HepG2 (cell line): Measurements from ENCODE around the gene MPG. TPM values are rescaled to one million over a fixed set of nuclear protein-coding genes. Genes with fewer than 3 reads are reported as not detected.

Source experiments
- AKAP8 ChIP-seq: sonication (generic); formaldehyde crosslinking; IDR thresholded peaks from 2 replicates; pipeline ENCODE4 v1.5.1; 2020; ENCODE audit warnings: mild to moderate bottlenecking, missing genetic modification reagents
- EED ChIP-seq: sonication (generic); formaldehyde crosslinking; IDR thresholded peaks from 2 replicates; pipeline ENCODE4 v1.5.0; 2020; ENCODE audit warnings: mild to moderate bottlenecking, missing genetic modification reagents
- HDAC1 ChIP-seq: sonication (generic); formaldehyde crosslinking; IDR thresholded peaks from 2 replicates; pipeline ENCODE4 v1.5.1; 2020; ENCODE audit warnings: mild to moderate bottlenecking, missing genetic modification reagents
- IKZF4 ChIP-seq: sonication (generic); formaldehyde crosslinking; IDR thresholded peaks from 2 replicates; pipeline ENCODE4 v1.5.1; 2020; ENCODE audit warnings: borderline replicate concordance, mild to moderate bottlenecking, low read depth, missing genetic modification reagents; ENCODE audit errors: not compliant biosample characterization
- KDM2A ChIP-seq: sonication (generic); formaldehyde crosslinking; IDR thresholded peaks from 2 replicates; pipeline ENCODE4 v1.4.0; 2020; ENCODE audit warnings: low read depth, missing genetic modification reagents, borderline replicate concordance
- KLF13 ChIP-seq: sonication (generic); formaldehyde crosslinking; IDR thresholded peaks from 2 replicates; pipeline ENCODE4 v1.4.0; 2020; ENCODE audit warnings: mild to moderate bottlenecking, missing genetic modification reagents
- MAZ ChIP-seq, 2 experiments: sonication (generic) in 1 of 2; formaldehyde crosslinking in 1 of 2; IDR thresholded peaks; 2 replicates each; pipeline versions ENCODE4 v1.5.0 to v1.6.1; 2012 to 2020; ENCODE audit warnings: low read depth in 2 of 2, mild to moderate bottlenecking in 2 of 2, borderline replicate concordance in 1 of 2, improper control_type of control experiment in 1 of 2, low read length in 1 of 2, missing genetic modification reagents in 1 of 2, moderate library complexity in 1 of 2
- MEIS1 ChIP-seq: sonication (generic); formaldehyde crosslinking; IDR thresholded peaks from 2 replicates; pipeline ENCODE4 v1.9.0; 2021; ENCODE audit warnings: mild to moderate bottlenecking, missing genetic modification reagents, moderate library complexity, borderline replicate concordance
- NFIC ChIP-seq: IDR thresholded peaks from 2 replicates; pipeline ENCODE4 v1.6.1; 2012; ENCODE audit warnings: mild to moderate bottlenecking, low read length, inconsistent platforms
- TCF7 ChIP-seq: sonication (generic); IDR thresholded peaks from 2 replicates; pipeline ENCODE4 v1.6.1; 2016; ENCODE audit warnings: antibody characterized with exemption, low read depth
- ZBTB21 ChIP-seq: sonication (generic); formaldehyde crosslinking; IDR thresholded peaks from 2 replicates; pipeline ENCODE4 v1.4.0; 2020; ENCODE audit warnings: missing genetic modification reagents
- ZIK1 ChIP-seq: sonication (generic); formaldehyde crosslinking; IDR thresholded peaks from 2 replicates; pipeline ENCODE4 v1.5.0; 2020; ENCODE audit warnings: mild to moderate bottlenecking, low read depth, missing genetic modification reagents, borderline replicate concordance
- ZNF260 ChIP-seq: sonication (generic); formaldehyde crosslinking; IDR thresholded peaks from 2 replicates; pipeline ENCODE4 v1.4.0; 2020; ENCODE audit warnings: missing genetic modification reagents, low read depth, mild to moderate bottlenecking, borderline replicate concordance
- ZNF30 ChIP-seq: sonication (generic); formaldehyde crosslinking; IDR thresholded peaks from 2 replicates; pipeline ENCODE4 v1.5.0; 2020; ENCODE audit warnings: mild to moderate bottlenecking, missing genetic modification reagents
- ZNF530 ChIP-seq: sonication (generic); formaldehyde crosslinking; IDR thresholded peaks from 2 replicates; pipeline ENCODE4 v1.5.0; 2020; ENCODE audit warnings: low read depth, mild to moderate bottlenecking, missing genetic modification reagents
- ZNF678 ChIP-seq: sonication (generic); formaldehyde crosslinking; IDR thresholded peaks from 2 replicates; pipeline ENCODE4 v1.4.0; 2020; ENCODE audit warnings: mild to moderate bottlenecking, missing genetic modification reagents
- polyA plus RNA-seq, 8 experiments: library from polyadenylated mRNA; depleted of rRNA in 3 of 8; stranded (reverse) in 7 of 8; unstranded in 1 of 8; fragments of >200 nt; fragmentation: Illumina TruSeq in 4 of 8; extraction: Trizol in 4 of 8; gene quantifications; 2 replicates each; pipeline versions ENCODE4 v1.2.1 to v1.2.3, GENCODE V29; 2011 to 2016; ENCODE audit warnings: low read depth in 4 of 8, missing spikeins in 1 of 8, mixed read lengths in 1 of 8; ENCODE audit not compliant: insufficient read depth in 1 of 8
- total RNA-seq, 5 experiments: library from RNA; depleted of rRNA; stranded (reverse); fragments of >200 nt; fragmentation: Illumina TruSeq; extraction: Trizol; gene quantifications; 2 replicates each; pipeline ENCODE4 v1.2.3, GENCODE V29; 2016; ENCODE audit warnings: low read depth in 1 of 5
- TF ChIP-seq, protein P1 (sequence below): sonication (generic); formaldehyde crosslinking; IDR thresholded peaks from 2 replicates; pipeline ENCODE4 v1.5.0; 2020; ENCODE audit warnings: missing genetic modification reagents
- TF ChIP-seq, protein P2 (sequence below): sonication (generic); formaldehyde crosslinking; IDR thresholded peaks from 2 replicates; pipeline ENCODE4 v1.4.0; 2020; ENCODE audit warnings: mild to moderate bottlenecking, missing genetic modification reagents
- TF ChIP-seq, protein P3 (sequence below): sonication (generic); formaldehyde crosslinking; IDR thresholded peaks from 2 replicates; pipeline ENCODE4 v1.4.0; 2020; ENCODE audit warnings: missing genetic modification reagents
- TF ChIP-seq, protein P4 (sequence below): IDR thresholded peaks from 2 replicates; pipeline ENCODE4 v1.6.1; 2016; ENCODE audit warnings: missing compliant biosample characterization, missing genetic modification reagents, borderline replicate concordance
- TF ChIP-seq, protein P5 (sequence below): sonication (generic); formaldehyde crosslinking; IDR thresholded peaks from 2 replicates; pipeline ENCODE4 v1.4.0; 2020; ENCODE audit warnings: missing genetic modification reagents; ENCODE audit errors: not compliant biosample characterization

Gene MPG
- total and polyA plus RNA-seq, 2 of the 13 experiments (the other 11 are each of a cell fraction or from before 2014, with no cell fraction given) = 59.1 to 62.5 TPM

DNA sequence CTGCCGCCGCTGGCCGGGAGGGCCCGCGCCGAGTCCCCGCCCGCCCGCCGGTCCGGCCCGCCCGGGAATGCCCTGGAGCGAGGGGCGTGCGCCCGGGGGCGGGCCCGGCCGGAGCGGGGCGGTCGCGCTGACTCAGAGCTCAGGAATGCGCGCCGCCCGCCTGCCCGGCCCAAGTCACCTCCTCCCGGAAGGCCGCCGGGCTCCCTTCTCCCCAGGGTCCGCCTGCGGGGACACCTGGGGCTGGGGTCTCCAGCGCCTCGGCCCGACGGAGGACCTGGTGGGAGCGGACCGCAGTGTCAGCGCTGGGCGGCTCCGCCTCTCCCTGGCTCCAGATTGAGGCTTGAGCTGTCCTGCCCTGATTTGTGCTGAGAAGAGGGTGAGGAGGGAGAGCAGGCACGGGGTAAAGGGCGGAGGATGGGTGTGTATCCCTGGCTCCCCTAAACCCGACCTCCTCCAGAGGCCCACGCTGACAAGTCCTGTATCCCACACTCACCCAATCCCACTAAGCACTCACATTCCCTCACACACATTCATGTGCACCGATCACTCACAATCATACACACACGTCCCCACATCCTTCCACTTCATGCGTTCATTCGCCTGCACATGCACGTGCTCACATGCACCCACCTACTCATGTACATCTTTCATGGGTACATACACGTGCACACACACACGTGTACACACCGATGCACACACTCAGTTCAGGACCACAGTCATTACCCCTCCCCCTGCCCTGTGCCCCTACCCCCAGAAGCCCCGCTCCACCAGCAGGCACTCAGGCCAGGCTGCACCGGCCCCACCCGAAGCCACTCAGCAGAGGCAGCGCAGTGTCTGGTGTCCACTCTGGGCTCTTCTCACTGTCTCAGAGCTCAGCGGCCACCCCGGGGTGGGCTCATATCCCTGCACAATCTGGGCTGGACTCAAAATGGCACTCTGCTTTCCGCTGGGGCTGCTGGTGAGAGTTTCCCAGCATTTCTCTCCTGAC lies 5.2 kb upstream of the MPG start, which contains the start of gene RHBDF1 (continued):
- TF ChIP-seq, protein P1, sequence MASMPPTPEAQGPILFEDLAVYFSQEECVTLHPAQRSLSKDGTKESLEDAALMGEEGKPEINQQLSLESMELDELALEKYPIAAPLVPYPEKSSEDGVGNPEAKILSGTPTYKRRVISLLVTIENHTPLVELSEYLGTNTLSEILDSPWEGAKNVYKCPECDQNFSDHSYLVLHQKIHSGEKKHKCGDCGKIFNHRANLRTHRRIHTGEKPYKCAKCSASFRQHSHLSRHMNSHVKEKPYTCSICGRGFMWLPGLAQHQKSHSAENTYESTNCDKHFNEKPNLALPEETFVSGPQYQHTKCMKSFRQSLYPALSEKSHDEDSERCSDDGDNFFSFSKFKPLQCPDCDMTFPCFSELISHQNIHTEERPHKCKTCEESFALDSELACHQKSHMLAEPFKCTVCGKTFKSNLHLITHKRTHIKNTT (CRISPR knock-in tag) = no peak
- TF ChIP-seq ZNF260 (CRISPR knock-in tag) = no peak
- no peak for TF ChIP-seq ZNF678 (CRISPR knock-in tag)
- no peak for TF ChIP-seq ZNF30 (CRISPR knock-in tag)
- TF ChIP-seq, protein P2, sequence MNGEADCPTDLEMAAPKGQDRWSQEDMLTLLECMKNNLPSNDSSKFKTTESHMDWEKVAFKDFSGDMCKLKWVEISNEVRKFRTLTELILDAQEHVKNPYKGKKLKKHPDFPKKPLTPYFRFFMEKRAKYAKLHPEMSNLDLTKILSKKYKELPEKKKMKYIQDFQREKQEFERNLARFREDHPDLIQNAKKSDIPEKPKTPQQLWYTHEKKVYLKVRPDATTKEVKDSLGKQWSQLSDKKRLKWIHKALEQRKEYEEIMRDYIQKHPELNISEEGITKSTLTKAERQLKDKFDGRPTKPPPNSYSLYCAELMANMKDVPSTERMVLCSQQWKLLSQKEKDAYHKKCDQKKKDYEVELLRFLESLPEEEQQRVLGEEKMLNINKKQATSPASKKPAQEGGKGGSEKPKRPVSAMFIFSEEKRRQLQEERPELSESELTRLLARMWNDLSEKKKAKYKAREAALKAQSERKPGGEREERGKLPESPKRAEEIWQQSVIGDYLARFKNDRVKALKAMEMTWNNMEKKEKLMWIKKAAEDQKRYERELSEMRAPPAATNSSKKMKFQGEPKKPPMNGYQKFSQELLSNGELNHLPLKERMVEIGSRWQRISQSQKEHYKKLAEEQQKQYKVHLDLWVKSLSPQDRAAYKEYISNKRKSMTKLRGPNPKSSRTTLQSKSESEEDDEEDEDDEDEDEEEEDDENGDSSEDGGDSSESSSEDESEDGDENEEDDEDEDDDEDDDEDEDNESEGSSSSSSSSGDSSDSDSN (CRISPR knock-in tag) = no peak
- TF ChIP-seq, protein P3, sequence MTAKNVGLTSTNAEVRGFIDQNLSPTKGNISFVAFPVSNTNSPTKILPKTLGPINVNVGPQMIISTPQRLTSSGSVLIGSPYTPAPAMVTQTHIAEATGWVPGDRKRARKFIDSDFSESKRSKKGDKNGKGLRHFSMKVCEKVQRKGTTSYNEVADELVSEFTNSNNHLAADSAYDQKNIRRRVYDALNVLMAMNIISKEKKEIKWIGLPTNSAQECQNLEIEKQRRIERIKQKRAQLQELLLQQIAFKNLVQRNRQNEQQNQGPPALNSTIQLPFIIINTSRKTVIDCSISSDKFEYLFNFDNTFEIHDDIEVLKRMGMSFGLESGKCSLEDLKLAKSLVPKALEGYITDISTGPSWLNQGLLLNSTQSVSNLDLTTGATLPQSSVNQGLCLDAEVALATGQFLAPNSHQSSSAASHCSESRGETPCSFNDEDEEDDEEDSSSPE = peak; percentile 30; the same call in 1 of the 2 replicates
- TF ChIP-seq MAZ (IDR thresholded peaks at IDR 0.05; ENCODE audit: borderline replicate concordance, low read depth, low read length) = peak; percentile 69; the same call in 1 of the 2 replicates
- no peak for TF ChIP-seq MAZ (CRISPR knock-in tag; IDR thresholded peaks at IDR 0.05; ENCODE audit: low read depth)
- no peak for TF ChIP-seq ZNF530 (CRISPR knock-in tag)
- TF ChIP-seq EED (CRISPR knock-in tag) = no peak
- peak; percentile 46; the same call in 1 of the 2 replicates for TF ChIP-seq HDAC1 (CRISPR knock-in tag)
- TF ChIP-seq TCF7 = no peak
- 0 out of 2 replicates have a peak, but pooled peaks have one; percentile 40 for TF ChIP-seq KLF13 (CRISPR knock-in tag)
- TF ChIP-seq NFIC = no peak
- no peak for TF ChIP-seq MEIS1 (CRISPR knock-in tag)
- TF ChIP-seq, protein P4, sequence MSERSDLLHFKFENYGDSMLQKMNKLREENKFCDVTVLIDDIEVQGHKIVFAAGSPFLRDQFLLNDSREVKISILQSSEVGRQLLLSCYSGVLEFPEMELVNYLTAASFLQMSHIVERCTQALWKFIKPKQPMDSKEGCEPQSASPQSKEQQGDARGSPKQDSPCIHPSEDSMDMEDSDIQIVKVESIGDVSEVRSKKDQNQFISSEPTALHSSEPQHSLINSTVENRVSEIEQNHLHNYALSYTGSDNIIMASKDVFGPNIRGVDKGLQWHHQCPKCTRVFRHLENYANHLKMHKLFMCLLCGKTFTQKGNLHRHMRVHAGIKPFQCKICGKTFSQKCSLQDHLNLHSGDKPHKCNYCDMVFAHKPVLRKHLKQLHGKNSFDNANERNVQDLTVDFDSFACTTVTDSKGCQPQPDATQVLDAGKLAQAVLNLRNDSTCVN (CRISPR knock-in tag) = no peak
- no peak for TF ChIP-seq ZBTB21 (CRISPR knock-in tag)
- TF ChIP-seq, protein P5, sequence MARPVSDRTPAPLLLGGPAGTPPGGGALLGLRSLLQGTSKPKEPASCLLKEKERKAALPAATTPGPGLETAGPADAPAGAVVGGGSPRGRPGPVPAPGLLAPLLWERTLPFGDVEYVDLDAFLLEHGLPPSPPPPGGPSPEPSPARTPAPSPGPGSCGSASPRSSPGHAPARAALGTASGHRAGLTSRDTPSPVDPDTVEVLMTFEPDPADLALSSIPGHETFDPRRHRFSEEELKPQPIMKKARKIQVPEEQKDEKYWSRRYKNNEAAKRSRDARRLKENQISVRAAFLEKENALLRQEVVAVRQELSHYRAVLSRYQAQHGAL (CRISPR knock-in tag) = no peak
- TF ChIP-seq ZIK1 (CRISPR knock-in tag) = 0 out of 2 replicates have a peak, but pooled peaks have one; percentile 38
- peak; percentile 42; the same call in 1 of the 2 replicates for TF ChIP-seq KDM2A
- no peak for TF ChIP-seq IKZF4 (CRISPR knock-in tag)
- TF ChIP-seq AKAP8 (CRISPR knock-in tag) = peak; percentile 73; the same call in 1 of the 2 replicates
